ENCODE data around the gene SCFD2. TPM values are rescaled to one million over a fixed set of nuclear protein-coding genes. Genes with fewer than 3 reads are reported as not detected.

SCFD2 gene
- total RNA-seq, 1 donor from 2014 or later: 22.8 TPM

- peak in 2 of 3 experiments; percentile 31 to 51 for TF ChIP-seq CTCF (IDR thresholded peaks at IDR 0.05)
- Histone ChIP-seq H3K9me3 (no peaks in the 10 kb centered on the region), H3K4me3 (no peak overlapping the region), H3K27me3 (no peaks in the 10 kb centered on the region), H3K27ac (no peak overlapping the region), H3K36me3 (no peaks in the 10 kb centered on the region), H3K4me1 (no peaks in the 10 kb centered on the region)
- intact Hi-C loops (cut with DNase I): no loop called here
- DNase-seq (ENCODE audit: low spot score in 2 of 2): peak in 1 of 2 donors; percentile 73
Observed at GRCh38 chr4:52911684-52912294, 454.1 kb downstream of the SCFD2 start.

GRCh38 chr4:52910115-52910514, 455.7 kb downstream of the SCFD2 start:
- TF ChIP-seq CTCF (IDR thresholded peaks at IDR 0.05): no peak
- H3K36me3 ChIP-seq: no peaks in the 10 kb centered on the region
- H3K9me3 ChIP-seq: no peaks in the 10 kb centered on the region
- H3K27ac ChIP-seq: no peak overlapping the region
- intact Hi-C loops (cut with DNase I): no loop called here
- no peaks in the 10 kb centered on the region for H3K27me3 ChIP-seq
- no peaks in the 10 kb centered on the region for H3K4me1 ChIP-seq
- DNase-seq (ENCODE audit: low spot score in 2 of 2): no peak
- no peak overlapping the region for H3K4me3 ChIP-seq

GRCh38 chr4:52907510-52907909, 458.4 kb downstream of the SCFD2 start:
- H3K4me1 ChIP-seq: no peaks in the 10 kb centered on the region
- no peak for TF ChIP-seq CTCF (IDR thresholded peaks at IDR 0.05)
- no peaks in the 10 kb centered on the region for H3K36me3 ChIP-seq
- DNase-seq (ENCODE audit: low spot score in 2 of 2): no peak
- H3K9me3 ChIP-seq: no peaks in the 10 kb centered on the region
- no peaks in the 10 kb centered on the region for H3K27me3 ChIP-seq
- H3K4me3 ChIP-seq: no peak overlapping the region
- intact Hi-C loops (cut with DNase I): no loop called here
- no peak overlapping the region for H3K27ac ChIP-seq

- no peak for DNase-seq (ENCODE audit: low spot score in 2 of 2)
- H3K27ac ChIP-seq: no peak overlapping the region
- no peaks in the 10 kb centered on the region for H3K4me1 ChIP-seq
- H3K27me3 ChIP-seq: no peaks in the 10 kb centered on the region
- H3K9me3 ChIP-seq: no peaks in the 10 kb centered on the region
- H3K36me3 ChIP-seq: peaks cover 0 to 3% of the 10 kb centered on the region in 2 donors
- intact Hi-C loops (cut with DNase I): no loop called here
- no peak for TF ChIP-seq CTCF (IDR thresholded peaks at IDR 0.05)
- H3K4me3 ChIP-seq: no peak overlapping the region
Observed at GRCh38 chr4:52904421-52904820, 461.4 kb downstream of the SCFD2 start.

GRCh38 chr4:52903273-52903672, 462.6 kb downstream of the SCFD2 start:
- Histone ChIP-seq H3K27me3 (no peaks in the 10 kb centered on the region), H3K36me3 (peaks cover 0 to 3% of the 10 kb centered on the region in 2 donors), H3K27ac (no peak overlapping the region), H3K4me1 (no peaks in the 10 kb centered on the region), H3K9me3 (no peaks in the 10 kb centered on the region), H3K4me3 (no peak overlapping the region)
- intact Hi-C loops (cut with DNase I): no loop called here
- DNase-seq (ENCODE audit: low spot score in 2 of 2): no peak
- no peak for TF ChIP-seq CTCF (IDR thresholded peaks at IDR 0.05)

GRCh38 chr4:52894443-52894842, 471.4 kb downstream of the SCFD2 start:
- DNase-seq (ENCODE audit: low spot score in 2 of 2): no peak
- Histone ChIP-seq H3K36me3 (no peaks in the 10 kb centered on the region), H3K27ac (no peak overlapping the region), H3K27me3 (no peaks in the 10 kb centered on the region), H3K4me3 (no peak overlapping the region), H3K4me1 (no peaks in the 10 kb centered on the region), H3K9me3 (no peaks in the 10 kb centered on the region)
- intact Hi-C loops (cut with DNase I): no loop called here
- no peak for TF ChIP-seq CTCF (IDR thresholded peaks at IDR 0.05)
